ENCODE data around the gene TMEM236. TPM values are rescaled to one million over a fixed set of nuclear protein-coding genes. Genes with fewer than 3 reads are reported as not detected.

TMEM236 gene
- total RNA-seq, 1 donor from 2014 or later, result 0.51 TPM

DNA sequence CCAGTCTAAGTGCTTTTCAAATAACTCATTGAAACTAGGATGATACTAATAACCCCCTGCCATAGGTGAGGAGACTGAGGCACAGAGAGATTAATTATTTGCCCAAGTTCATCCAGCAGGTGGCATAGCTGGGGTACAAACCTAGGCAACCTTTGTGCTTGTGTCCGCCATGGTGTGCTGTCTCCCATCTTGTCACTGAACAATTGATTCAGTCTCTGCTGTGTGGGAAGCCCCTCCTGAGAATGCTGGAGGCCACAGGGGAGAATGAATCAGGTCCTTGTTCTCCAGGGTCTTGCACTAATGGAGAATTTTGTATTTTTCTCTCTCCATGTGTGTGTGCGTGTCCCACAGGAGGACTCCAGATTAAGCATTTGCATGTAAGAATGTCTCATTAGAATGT, 15.8 kb upstream of the TMEM236 start:
- no peak for ATAC-seq
- intact Hi-C loops (cut with DNase I), result loop anchor here (10.0 kb wide), 1 partner anchor 479 kb away; no protein-coding TSS in a partner anchor
- DNase-seq (ENCODE audit: missing footprints), result no peak

DNA sequence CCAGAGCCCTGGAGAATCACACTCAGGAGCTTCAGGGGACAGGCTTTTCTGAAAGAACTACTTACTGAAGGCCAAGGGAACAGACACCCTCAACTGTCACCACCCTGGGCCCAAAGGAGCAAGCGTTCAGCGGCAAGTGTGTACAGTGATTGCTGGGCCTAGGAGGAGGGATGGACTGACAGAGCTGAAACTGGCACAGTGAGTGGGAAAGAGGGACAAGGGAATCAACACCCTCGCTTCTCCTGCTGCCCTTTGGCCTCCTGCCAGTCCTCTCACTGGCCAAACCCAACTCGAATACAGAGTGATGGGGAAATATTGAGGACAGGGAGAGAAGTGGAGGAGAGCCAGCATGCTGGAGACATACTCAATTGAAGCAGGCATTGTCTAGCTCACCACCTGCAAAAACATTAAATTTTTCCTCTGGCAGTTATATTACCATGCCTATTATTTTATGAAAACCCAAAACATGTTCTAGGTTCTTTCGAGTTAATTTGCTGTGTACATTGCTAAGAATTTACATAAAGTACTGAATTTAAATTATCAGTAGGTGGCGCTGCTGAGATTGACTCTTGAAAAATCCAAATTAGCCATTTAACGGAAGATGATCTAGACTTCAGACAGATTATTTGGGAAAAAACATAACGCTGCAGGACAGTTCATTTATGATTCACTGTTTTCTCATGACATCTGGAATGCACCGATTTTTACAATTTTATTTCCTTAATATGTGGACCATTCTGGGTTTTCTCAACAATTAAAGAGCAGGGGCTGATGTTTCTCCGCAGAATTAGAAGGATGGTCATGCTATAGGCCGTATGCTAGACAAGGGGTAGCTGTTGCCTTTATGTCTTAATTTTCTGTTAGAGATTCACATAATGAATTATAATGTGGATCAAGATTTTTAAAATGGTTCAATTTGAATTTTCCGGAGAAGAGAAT, 14.7 kb upstream of the TMEM236 start:
- intact Hi-C loops (cut with DNase I), result loop anchor here (10.0 kb wide), 1 partner anchor 478 kb away; no protein-coding TSS in a partner anchor
- ATAC-seq (peak; percentile 32), DNase-seq (ENCODE audit: missing footprints) (no peak)

DNA sequence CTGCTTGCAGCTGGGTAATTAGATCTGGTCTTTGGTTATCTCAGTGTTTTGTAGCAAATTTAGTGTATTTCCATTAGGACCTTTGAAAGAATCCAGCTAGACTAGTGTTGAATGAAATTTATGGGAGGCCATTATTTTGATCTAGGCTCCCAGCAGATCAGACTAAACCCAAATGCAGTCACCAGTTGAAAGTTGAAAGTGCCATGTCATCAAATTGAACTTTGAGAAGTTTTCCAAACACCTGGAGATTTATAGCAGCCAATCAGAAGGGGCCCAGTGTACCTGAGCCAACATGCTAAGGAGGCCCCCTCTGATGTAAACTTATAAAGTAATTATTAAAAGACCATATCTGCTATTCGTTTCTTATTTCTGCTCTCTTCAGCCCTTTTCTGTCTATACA, 11.3 kb upstream of the TMEM236 start:
- DNase-seq (ENCODE audit: missing footprints) (no peak), ATAC-seq (no peak)
- intact Hi-C loops (cut with DNase I), result no loop called here

DNA sequence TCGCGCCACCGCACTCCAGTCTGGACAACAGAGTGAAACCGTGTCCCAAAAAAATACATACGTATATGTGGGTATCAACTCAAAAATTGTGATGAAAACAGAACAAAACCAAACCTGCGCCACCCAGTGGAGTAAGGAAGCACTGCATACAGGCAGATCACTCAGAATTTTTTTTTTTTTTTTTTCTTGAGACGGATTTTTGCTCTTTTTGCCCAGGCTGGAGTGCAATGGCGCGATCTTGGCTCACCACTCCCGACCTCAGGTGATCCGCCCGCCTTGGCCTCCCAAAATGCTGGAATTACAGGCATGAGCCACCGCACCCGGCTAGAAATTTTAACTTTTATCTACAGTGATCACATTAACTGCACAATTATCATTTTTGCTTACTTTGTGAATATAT, 9.1 kb upstream of the TMEM236 start:
- no peak for ATAC-seq
- intact Hi-C loops (cut with DNase I), result loop anchor here (2.0 kb wide), 1 partner anchor 136 kb away; no protein-coding TSS in a partner anchor
- no peak for DNase-seq (ENCODE audit: missing footprints)

GRCh38 chr10:17743437-17743836, 8.6 kb upstream of the TMEM236 start:
- DNase-seq (ENCODE audit: missing footprints), result no peak
- intact Hi-C loops (cut with DNase I), result loop anchor here (2.0 kb wide), 1 partner anchor 137 kb away; no protein-coding TSS in a partner anchor
- no peak for ATAC-seq

DNA sequence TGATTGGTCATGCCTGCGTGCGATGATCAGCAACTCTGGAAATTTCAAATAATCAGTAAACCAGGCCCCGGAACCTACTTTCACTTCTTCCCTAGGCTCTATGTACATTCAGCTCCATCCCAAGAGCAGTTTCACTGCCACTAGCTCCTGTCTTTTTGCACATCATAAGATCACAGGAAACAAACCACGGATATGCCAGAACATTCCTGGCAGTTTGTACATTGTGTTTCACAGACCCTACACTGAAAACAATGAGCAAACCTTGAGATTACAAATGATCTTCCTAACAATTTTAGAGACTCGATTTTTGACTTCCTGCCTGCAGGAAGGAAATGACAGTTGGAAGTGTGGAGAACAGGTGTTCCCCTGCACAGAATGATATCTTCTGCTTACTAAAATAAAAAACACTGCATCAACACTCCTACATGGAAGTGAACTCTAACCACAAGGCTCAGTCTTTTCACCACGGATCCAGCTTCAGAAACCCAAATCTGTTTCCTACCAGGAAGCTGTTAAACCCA, 7.6 kb upstream of the TMEM236 start:
- peak; percentile 34 for ATAC-seq
- intact Hi-C loops (cut with DNase I), result no loop called here

GRCh38 chr10:17747883-17748550, 4.0 kb upstream of the TMEM236 start:
- no peak for DNase-seq (ENCODE audit: missing footprints)
- intact Hi-C loops (cut with DNase I), result no loop called here
- peak; percentile 31 for ATAC-seq

More for the DNA sequence above, 7.6 kb upstream of the TMEM236 start:
- DNase-seq (ENCODE audit: missing footprints), result no peak

- intact Hi-C loops (cut with DNase I), result no loop called here
- DNase-seq (ENCODE audit: missing footprints) (no peak), ATAC-seq (no peak)
Observed at GRCh38 chr10:17749890-17750289, 2.1 kb upstream of the TMEM236 start.

DNA sequence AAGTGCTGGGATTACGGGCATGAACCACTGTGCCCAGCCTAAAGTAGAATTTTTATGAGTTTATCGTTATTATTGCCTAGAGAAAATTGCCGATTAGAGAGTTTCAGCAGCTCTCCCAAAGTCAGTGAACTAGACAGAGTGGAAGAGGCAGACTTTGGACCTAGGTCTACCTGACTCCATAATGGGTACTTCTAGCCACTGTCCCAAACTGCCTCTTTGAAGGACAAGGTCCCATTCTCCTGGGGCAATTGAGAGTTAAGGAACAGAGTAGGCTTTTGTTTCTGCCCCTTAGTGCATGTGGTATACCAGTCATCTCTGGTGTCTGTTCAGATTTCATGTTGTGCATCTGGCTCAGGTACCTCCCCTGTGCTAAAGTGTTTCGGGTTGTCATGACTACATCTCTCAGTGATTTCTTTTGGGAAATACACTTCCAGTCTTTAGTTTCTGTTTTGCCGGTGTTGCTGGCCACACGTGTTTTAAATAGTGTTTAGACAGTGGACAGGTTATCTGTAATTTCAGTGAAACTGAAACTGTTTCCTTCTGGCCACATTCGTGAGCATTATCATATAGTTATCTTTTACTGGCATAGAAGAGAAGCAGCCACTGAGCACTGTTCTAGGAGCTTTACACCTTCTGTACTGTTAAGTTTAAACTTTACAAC, 4.7 kb downstream of the TMEM236 start:
- no peak for DNase-seq (ENCODE audit: missing footprints)
- ATAC-seq, result no peak

GRCh38 chr10:17758200-17758599, 6.2 kb downstream of the TMEM236 start:
- intact Hi-C loops (cut with DNase I), result no loop called here
- no peak for DNase-seq (ENCODE audit: missing footprints)
- ATAC-seq, result no peak

More for the DNA sequence above, 4.7 kb downstream of the TMEM236 start:
- intact Hi-C loops (cut with DNase I), result no loop called here

GRCh38 chr10:17758896-17759295, 6.9 kb downstream of the TMEM236 start:
- intact Hi-C loops (cut with DNase I), result no loop called here
- no peak for DNase-seq (ENCODE audit: missing footprints)
- ATAC-seq, result no peak

GRCh38 chr10:17764142-17764541, 12.1 kb downstream of the TMEM236 start:
- intact Hi-C loops (cut with DNase I), result no loop called here
- DNase-seq (ENCODE audit: missing footprints) (no peak), ATAC-seq (no peak)

DNA sequence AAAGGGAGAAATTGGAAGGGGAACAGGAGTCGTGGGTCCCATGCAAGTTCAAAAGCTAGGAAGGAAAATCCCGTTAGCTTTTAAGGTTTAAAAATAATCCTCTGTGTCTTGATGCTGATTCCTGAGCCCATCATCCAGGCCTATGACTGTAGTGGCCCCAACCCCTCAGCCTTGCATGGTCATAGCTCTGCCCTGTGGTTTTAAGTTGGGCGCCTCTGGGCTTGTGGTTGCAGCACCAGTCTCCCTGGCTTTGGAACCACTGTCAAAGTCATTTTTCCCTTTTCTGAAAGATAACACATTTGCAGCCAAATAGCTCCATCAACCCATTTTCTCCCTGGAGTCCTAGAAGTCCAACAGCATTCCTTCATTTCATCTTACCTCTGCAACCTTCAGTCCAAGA, 13.6 kb downstream of the TMEM236 start:
- no peak for ATAC-seq
- intact Hi-C loops (cut with DNase I), result no loop called here
- DNase-seq (ENCODE audit: missing footprints), result no peak

GRCh38 chr10:17766731-17767130, 14.7 kb downstream of the TMEM236 start:
- intact Hi-C loops (cut with DNase I), result no loop called here
- ATAC-seq (no peak), DNase-seq (ENCODE audit: missing footprints) (no peak)

- intact Hi-C loops (cut with DNase I), result no loop called here
- ATAC-seq (no peak), DNase-seq (ENCODE audit: missing footprints) (no peak)
Observed at GRCh38 chr10:17768496-17768895, 16.5 kb downstream of the TMEM236 start.

DNA sequence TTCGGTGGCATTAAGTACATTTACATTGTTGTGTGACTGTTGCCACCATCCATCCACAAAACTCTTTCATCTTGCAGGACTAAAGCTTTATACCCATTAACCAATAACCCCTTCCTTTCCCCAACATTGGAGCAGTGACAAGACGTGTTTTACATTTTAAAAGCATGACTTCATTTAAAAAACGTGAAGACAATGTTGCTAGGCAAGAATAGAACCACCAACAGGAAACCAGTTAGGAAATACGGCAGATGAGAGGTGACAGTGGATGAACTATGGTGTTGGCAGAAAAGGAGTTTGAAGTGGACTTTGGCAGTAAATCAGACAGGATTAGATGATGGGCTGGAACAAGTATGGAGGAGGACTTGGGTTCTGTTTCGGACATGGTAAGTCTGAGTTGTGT, 17.0 kb downstream of the TMEM236 start:
- intact Hi-C loops (cut with DNase I), result no loop called here
- no peak for ATAC-seq
- no peak for DNase-seq (ENCODE audit: missing footprints)

DNA sequence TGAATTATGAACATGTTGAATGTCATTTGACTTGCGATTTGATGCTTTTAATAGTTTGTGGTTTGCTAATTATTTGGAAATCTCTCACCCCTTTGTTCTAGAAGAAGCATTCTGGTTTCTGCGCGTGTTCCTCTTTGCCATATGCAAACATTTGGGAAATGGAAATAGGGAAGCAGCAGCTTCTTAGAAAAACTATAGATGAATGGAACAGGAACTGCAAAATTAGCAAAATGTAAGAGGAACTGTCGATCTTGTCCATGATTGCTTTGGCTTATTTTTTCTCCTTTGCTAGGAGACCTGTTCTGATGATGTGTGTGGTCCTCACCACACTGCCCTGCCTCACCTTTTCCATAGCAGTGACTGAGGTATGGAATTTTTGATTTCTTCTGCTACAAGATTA, 19.0 kb downstream of the TMEM236 start:
- no peak for DNase-seq (ENCODE audit: missing footprints)
- intact Hi-C loops (cut with DNase I), result no loop called here
- no peak for ATAC-seq

DNA sequence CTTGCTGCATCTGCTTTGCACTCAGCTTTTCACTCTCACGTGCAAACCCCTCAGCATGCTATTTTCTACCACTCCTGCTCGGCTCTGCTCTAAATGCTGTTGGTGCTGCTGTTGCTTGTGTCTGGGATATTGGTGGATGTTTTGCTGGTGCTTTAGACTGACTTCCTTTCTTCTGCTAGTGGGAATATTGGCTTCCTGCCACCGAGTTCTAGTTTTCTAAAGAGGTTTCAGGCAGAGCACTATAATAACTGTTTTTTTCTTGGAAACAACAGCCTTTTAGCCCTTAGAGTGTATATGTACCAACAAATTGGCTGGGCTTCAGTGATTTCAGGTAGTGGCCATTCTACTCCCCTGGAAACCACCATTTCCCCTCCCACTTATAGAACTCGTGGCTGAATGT, 27.8 kb downstream of the TMEM236 start:
- no peak for ATAC-seq
- intact Hi-C loops (cut with DNase I), result no loop called here
- no peak for DNase-seq (ENCODE audit: missing footprints)

DNA sequence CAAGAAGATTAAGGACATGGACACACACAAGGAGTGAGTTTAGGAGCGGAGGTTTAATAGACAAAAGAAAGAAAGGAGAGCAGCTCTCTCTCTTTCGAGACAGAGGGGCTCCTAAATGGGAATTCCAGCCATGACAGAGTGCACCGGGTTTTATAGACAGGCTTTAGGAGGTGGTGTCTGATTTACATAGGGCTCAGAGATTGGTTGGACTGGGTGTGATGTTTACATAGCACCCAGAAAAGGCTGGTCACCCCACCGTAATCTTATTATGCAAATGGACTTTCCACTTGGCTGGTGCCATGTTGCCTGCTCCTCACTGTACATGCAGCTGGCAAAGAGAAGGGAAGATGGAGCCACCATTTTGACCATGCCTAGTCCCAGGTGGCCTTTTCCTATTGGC, 28.7 kb downstream of the TMEM236 start:
- intact Hi-C loops (cut with DNase I), result no loop called here
- ATAC-seq (no peak), DNase-seq (ENCODE audit: missing footprints) (no peak)
